ENCODE data around the gene CD27. TPM values are rescaled to one million over a fixed set of nuclear protein-coding genes. Genes with fewer than 3 reads are reported as not detected.
"Not testable (repeated sequence)": the region's sequence is repeated elsewhere in the genome, so short reads cannot be mapped to it uniquely, and the experiment has no call there.

Gene CD27
- total RNA-seq, 2 experiments from 2014 or later = 112 to 131 TPM

DNA sequence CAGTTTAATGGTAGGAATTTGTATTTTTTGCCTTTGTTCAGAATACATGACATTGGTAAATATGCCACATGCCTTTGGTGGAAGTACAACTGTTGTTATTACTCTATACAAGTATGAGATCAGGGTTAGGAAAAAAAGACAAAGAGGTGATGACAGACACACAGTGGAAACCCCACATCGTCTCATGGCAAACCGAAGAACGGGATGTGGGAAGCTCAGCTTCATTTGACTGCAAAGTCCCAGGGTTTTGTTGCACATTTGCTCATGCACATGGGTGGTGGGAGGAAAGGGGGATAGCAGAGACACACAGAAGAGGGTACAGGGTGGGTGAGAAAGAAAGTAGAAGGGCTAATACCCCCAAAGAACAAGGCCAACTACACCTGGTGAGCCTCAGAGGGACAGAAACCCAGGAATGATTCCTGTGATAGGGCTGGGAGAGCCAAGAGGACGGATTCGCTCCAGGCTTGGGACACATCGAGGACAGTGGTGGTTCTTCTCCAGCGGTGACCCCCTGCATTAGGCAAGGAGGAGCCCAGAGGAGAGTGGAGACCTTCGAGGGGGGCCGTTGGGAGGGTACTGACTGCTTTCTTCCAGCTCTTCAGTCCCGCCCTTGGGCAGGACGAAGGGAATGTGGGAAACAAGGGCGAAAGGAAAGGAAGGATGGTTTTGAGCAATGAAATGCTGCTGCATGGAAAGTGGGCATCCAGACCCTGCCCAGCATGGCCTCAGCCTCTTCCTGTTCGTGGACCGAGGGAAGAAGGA is 17.7 kb downstream of the CD27 start:
- peaks cover 93% of the 10 kb centered on the region for H3K4me1 Mint-ChIP-seq (ENCODE audit: low read depth)
- H3K4me3 Mint-ChIP-seq = peak overlapping the region; percentile 71
- ChIA-PET POLR2A (interaction anchor here (0.7 to 8.0 kb wide), 14 partner anchors 8 to 126 kb away, joined by 3 to 103 read pairs (median 20); partner anchors contain the start of genes CD27, GAPDH, MRPL51 and TAPBPL), CTCF (interaction anchor here (0.6 to 10.9 kb wide), 12 partner anchors 9 to 183 kb away, joined by 3 to 288 read pairs (median 10); partner anchors contain the start of genes CD27, TAPBPL and VAMP1)
- no peaks in the 10 kb centered on the region for H3K9me3 Mint-ChIP-seq (ENCODE audit: insufficient read depth)
- peak overlapping the region; percentile 99 for H3K27ac Mint-ChIP-seq
- no peaks in the 10 kb centered on the region for H3K27me3 Mint-ChIP-seq (ENCODE audit: low read depth)
- DNase-seq = peak; percentile 62
- peak; percentile 36 for ATAC-seq
- H3K36me3 Mint-ChIP-seq (ENCODE audit: low read depth) = peaks cover 92% of the 10 kb centered on the region

DNA sequence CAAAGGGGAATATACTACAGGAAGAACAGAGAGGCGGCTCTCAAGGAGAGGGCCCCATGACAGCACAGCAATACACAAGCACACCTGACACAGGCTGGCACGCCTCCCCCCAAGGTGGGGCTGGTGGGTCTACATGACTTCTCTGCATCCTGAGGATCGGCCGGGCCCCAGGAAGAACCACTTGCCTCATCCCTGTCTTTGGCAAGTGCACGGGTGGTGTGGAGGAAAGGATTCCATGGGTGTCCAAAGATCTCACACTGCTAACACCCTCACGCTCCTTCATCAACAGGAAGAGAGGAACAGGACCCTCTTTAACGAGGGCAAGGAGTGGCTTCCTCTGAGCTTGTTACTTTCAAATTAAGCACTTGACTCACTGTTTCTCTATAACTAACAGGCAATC is 18.5 kb downstream of the CD27 start:
- peak; percentile 5 for ATAC-seq
- peaks cover 92% of the 10 kb centered on the region for H3K36me3 Mint-ChIP-seq (ENCODE audit: low read depth)
- H3K27ac Mint-ChIP-seq = peak overlapping the region; percentile 99
- no peaks in the 10 kb centered on the region for H3K27me3 Mint-ChIP-seq (ENCODE audit: low read depth)
- H3K4me3 Mint-ChIP-seq = peak overlapping the region; percentile 71
- H3K9me3 Mint-ChIP-seq (ENCODE audit: insufficient read depth) = no peaks in the 10 kb centered on the region
- CTCF ChIA-PET = interaction anchor here (0.6 to 10.9 kb wide), 14 partner anchors 9 to 140 kb away, joined by 3 to 288 read pairs (median 8); partner anchors contain the start of genes CD27, MRPL51 and TAPBPL
- POLR2A ChIA-PET = interaction anchor here (0.7 to 8.0 kb wide), 10 partner anchors 11 to 126 kb away, joined by 3 to 103 read pairs (median 20); partner anchors contain the start of genes CD27, MRPL51 and TAPBPL
- H3K4me1 Mint-ChIP-seq (ENCODE audit: low read depth) = peaks cover 94% of the 10 kb centered on the region
- peak; percentile 44 for DNase-seq

DNA sequence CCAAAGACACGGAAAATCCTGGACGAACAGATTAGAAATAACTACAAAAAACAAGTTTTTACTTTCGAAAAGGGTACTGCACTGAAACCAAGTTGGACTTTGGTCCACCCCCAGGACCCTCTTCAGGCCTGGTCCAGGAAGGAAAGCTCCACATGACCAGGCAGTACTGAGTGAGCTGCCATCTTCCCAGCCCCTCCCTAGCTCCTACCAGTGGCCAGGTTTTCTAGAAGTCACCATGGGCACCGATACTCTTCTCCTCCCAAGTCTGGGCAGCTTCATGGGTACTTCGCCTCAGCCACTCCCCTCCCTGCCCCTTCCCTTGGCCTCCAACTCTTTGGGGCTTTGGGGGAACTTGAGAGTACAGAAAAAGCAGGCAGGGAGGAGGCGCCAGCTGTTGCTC is 19.1 kb downstream of the CD27 start:
- Mint-ChIP-seq H3K4me1 (ENCODE audit: low read depth) (peaks cover 94% of the 10 kb centered on the region), H3K36me3 (ENCODE audit: low read depth) (peaks cover 92% of the 10 kb centered on the region), H3K4me3 (peak overlapping the region; percentile 71), H3K9me3 (ENCODE audit: insufficient read depth) (no peaks in the 10 kb centered on the region), H3K27ac (peak overlapping the region; percentile 99), H3K27me3 (ENCODE audit: low read depth) (no peaks in the 10 kb centered on the region)
- POLR2A ChIA-PET = interaction anchor here (0.7 to 8.0 kb wide), 8 partner anchors 12 to 127 kb away, joined by 3 to 103 read pairs (median 34); partner anchors contain the start of genes CD27, MRPL51 and TAPBPL
- CTCF ChIA-PET = interaction anchor here (0.8 to 10.9 kb wide), 15 partner anchors 9 to 141 kb away, joined by 3 to 288 read pairs (median 10); partner anchors contain the start of genes CD27, MRPL51 and TAPBPL
- no peak for ATAC-seq
- DNase-seq = no peak

DNA sequence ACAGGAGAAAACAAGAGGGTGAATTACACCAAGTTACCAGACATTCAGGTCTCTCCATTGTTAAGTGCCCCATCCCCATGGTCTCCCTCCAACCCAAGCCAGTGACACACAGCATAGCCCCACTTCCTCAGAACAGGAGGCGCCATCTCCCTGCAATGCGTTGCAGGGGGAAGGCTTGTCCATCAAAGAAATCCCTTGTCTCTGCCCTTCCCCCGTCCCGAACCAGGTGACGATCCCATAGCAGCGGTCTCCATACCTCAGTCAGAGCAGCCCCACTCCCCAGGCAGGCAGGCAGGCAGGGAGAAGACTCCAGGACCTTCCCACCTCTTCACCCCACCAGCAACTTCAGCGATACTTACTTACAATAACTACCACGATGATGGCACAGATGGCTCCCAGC is 19.8 kb downstream of the CD27 start:
- Mint-ChIP-seq H3K36me3 (ENCODE audit: low read depth) (peaks cover 93% of the 10 kb centered on the region), H3K4me3 (peak overlapping the region; percentile 49), H3K27ac (peak overlapping the region; percentile 99), H3K9me3 (ENCODE audit: insufficient read depth) (no peaks in the 10 kb centered on the region), H3K4me1 (ENCODE audit: low read depth) (peaks cover 95% of the 10 kb centered on the region), H3K27me3 (ENCODE audit: low read depth) (no peaks in the 10 kb centered on the region)
- ChIA-PET POLR2A (interaction anchor here (0.7 to 8.0 kb wide), 10 partner anchors 8 to 129 kb away, joined by 3 to 91 read pairs (median 8); partner anchors contain the start of genes CD27, GAPDH and TAPBPL), CTCF (interaction anchor here (0.8 to 10.9 kb wide), 14 partner anchors 13 to 142 kb away, joined by 3 to 288 read pairs (median 15); partner anchors contain the start of genes CD27 and TAPBPL)
- DNase-seq (no peak), ATAC-seq (no peak)

DNA sequence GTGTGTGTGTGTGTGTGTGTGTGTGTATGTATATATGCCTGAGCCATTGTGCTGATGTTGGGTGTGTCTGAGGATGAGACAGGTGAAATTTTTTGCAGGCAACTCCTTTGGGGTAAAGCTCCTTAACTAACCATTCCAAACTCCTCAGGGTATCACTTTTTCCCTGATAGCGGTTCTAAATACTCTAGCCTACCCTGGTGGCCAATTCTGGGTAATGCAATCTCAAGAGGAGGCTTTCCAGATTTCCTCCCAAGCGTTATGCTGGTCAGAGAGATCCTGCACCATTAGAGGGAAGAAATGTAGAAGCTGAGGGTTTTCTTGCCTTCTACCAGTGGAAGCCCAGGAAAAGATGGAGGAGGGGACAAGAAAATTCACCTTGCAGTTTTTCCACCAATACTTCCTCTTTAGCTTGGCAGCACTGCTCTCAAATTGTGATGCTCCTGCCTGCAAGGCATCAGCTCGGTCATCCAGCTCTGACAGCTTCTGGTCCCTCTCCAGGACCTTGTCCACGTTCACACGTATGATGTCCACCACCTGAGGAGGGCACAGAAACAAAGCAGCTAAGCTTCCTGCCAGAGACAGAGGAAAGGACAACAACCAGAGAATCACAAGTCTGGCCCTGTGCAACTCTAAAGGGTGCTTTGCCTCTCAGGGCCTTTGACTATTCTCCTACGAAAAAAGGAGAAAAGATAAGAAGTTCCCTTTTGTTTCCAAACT is 20.9 kb downstream of the CD27 start:
- Mint-ChIP-seq H3K27me3 (ENCODE audit: low read depth) (no peaks in the 10 kb centered on the region), H3K27ac (peak overlapping the region; percentile 74), H3K9me3 (ENCODE audit: insufficient read depth) (no peaks in the 10 kb centered on the region), H3K36me3 (ENCODE audit: low read depth) (peaks cover 87% of the 10 kb centered on the region), H3K4me3 (no peak overlapping the region), H3K4me1 (ENCODE audit: low read depth) (peaks cover 88% of the 10 kb centered on the region)
- POLR2A ChIA-PET = interaction anchor here (0.6 to 2.2 kb wide), 14 partner anchors 9 to 1706 kb away, joined by 3 to 38 read pairs (median 5); partner anchors contain the start of genes CD27, GAPDH, MRPL51 and SPSB2
- DNase-seq (peak; percentile 67), ATAC-seq (no peak)
- CTCF ChIA-PET = interaction anchor here (0.7 to 10.9 kb wide), 33 partner anchors 9 to 158 kb away, joined by 3 to 288 read pairs (median 6); partner anchors contain the start of genes CD27, MRPL51 and TAPBPL

DNA sequence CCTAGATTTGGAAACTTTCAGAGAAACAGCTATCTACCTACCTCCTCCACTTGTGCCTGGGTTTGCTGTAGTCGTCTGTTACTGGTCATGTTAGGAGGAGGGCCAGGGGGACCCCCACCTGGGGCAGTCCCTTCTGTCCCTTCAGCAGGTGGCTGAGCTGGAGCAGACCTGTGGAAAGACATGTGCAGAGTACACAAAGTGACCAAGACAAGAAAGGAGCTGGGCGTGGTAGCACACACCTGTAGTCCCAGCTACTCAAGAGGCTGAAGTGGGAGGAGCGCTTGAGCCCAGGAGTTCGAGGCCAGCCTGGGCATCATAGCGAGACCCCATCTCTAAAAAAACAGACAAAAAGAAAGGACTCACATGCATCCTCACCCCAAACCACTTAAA is 21.4 kb downstream of the CD27 start:
- no peak overlapping the region for H3K4me3 Mint-ChIP-seq
- POLR2A ChIA-PET = interaction anchor here (0.6 to 2.2 kb wide), 10 partner anchors 11 to 1707 kb away, joined by 3 to 38 read pairs (median 6); partner anchors contain the start of genes CD27, GAPDH, MRPL51 and SPSB2
- no peak for ATAC-seq

DNA sequence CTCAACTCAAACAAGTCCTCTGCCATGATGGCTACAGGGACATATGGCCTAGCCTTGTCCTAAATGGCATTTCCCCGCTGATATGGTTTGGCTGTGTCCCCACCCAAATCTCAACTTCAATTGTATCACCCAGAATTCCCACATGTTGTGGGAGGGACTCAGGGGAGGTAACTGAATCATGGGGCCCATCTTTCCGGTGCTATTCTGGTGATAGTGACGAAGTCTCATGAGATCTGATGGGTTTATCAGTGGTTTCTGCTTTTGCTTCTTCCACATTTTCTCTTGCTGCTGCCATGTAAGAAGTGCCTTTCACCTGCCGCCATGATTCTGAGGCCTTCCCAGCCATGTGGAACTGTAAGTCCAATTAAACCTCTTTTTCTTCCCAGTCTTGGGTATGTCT is 22.0 kb downstream of the CD27 start:
- H3K4me1 Mint-ChIP-seq (ENCODE audit: low read depth) = peaks cover 85% of the 10 kb centered on the region
- peak overlapping the region; percentile 36 for H3K27ac Mint-ChIP-seq
- not testable (repeated sequence) for H3K9me3 Mint-ChIP-seq (ENCODE audit: insufficient read depth); ATAC-seq; H3K27me3 Mint-ChIP-seq (ENCODE audit: low read depth); DNase-seq
- peak overlapping the region; percentile 19 for H3K4me3 Mint-ChIP-seq
- peaks cover 76% of the 10 kb centered on the region for H3K36me3 Mint-ChIP-seq (ENCODE audit: low read depth)
- ChIA-PET POLR2A (interaction anchor here (1.2 to 2.2 kb wide), 6 partner anchors 12 to 131 kb away, joined by 5 to 38 read pairs (median 8); partner anchors contain the start of genes CD27, GAPDH and MRPL51), CTCF (interaction anchor here (1.2 to 10.9 kb wide), 10 partner anchors 22 to 130 kb away, joined by 5 to 288 read pairs (median 23); partner anchors contain the start of genes CD27 and MRPL51)

More for the DNA sequence above, 21.4 kb downstream of the CD27 start:
- CTCF ChIA-PET = interaction anchor here (0.7 to 10.9 kb wide), 28 partner anchors 14 to 158 kb away, joined by 3 to 288 read pairs (median 7); partner anchors contain the start of genes CD27, MRPL51 and TAPBPL
- H3K27me3 Mint-ChIP-seq (ENCODE audit: low read depth) = no peaks in the 10 kb centered on the region
- DNase-seq = no peak
- peak overlapping the region; percentile 36 for H3K27ac Mint-ChIP-seq
- peaks cover 85% of the 10 kb centered on the region for H3K4me1 Mint-ChIP-seq (ENCODE audit: low read depth)
- no peaks in the 10 kb centered on the region for H3K9me3 Mint-ChIP-seq (ENCODE audit: insufficient read depth)
- peaks cover 81% of the 10 kb centered on the region for H3K36me3 Mint-ChIP-seq (ENCODE audit: low read depth)

DNA sequence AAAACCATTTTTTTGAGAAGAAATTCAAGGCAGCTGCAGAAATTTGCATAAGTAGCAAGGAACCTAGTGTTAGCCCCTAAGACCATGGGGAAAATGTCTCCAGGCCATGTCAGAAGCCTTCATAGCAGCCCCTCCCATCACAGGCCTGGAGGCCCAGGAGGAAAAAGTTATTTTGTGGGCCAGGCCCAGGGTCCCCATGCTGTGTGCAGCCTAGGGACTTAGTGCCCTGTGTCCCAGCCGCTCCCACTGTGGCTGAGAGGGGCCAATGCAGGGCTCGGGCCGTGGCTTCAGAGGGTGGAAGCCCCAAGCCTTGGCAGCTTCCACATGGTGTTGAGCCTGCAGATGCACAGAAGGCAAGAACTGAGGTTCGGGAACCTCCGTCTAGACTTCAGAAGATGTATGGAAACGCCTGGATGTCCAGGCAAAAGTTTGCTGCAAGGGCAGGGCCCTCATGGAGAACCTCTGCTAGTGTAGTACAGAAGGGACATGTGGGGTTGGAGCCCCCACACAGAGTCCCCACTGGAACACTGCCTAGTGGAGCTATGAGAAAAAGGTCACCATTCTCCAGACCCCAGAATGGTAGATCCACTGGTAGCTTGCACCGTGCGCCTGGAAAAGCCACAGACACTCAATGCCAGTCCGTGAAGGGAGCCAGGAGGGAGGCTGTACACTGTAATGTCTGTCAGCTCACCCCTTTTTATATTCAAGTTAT is 23.0 kb downstream of the CD27 start:
- POLR2A ChIA-PET = interaction anchor here (0.7 to 4.2 kb wide), 4 partner anchors 9 to 40 kb away, joined by 3 to 22 read pairs (median 6); no protein-coding TSS in a partner anchor
- Mint-ChIP-seq H3K36me3 (ENCODE audit: low read depth) (peaks cover 66% of the 10 kb centered on the region), H3K4me1 (ENCODE audit: low read depth) (peaks cover 82% of the 10 kb centered on the region), H3K4me3 (peak overlapping the region; percentile 93), H3K27ac (peak overlapping the region; percentile 93)
- CTCF ChIA-PET = interaction anchor here (4.0 to 4.7 kb wide), 2 partner anchors 15 to 43 kb away, joined by 15 to 36 read pairs; no protein-coding TSS in a partner anchor
- not testable (repeated sequence) for ATAC-seq; DNase-seq; H3K9me3 Mint-ChIP-seq (ENCODE audit: insufficient read depth); H3K27me3 Mint-ChIP-seq (ENCODE audit: low read depth)

DNA sequence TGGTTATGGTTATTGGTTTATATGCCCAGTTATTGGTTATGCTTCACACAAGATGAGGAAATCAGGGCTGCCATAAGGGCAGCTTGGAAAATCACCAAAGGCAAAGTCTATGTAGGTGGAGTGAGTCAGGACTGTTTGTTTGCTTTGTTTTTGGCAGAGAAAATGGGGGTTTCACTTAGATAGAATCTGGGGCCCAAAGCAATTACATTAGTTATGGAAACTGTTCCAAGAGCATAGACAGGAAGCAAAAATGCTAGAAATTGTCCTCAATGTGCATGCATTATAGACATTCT is 23.5 kb downstream of the CD27 start:
- ChIA-PET CTCF (interaction anchor here (4.0 to 4.7 kb wide), 3 partner anchors 15 to 69 kb away, joined by 15 to 40 read pairs (median 36); no protein-coding TSS in a partner anchor), POLR2A (interaction anchor here (0.7 to 4.8 kb wide), 6 partner anchors 11 to 69 kb away, joined by 3 to 61 read pairs (median 26); partner anchors contain the start of genes CD27, GAPDH and TAPBPL)
- Mint-ChIP-seq H3K36me3 (ENCODE audit: low read depth) (peaks cover 61% of the 10 kb centered on the region), H3K4me3 (peak overlapping the region; percentile 93), H3K9me3 (ENCODE audit: insufficient read depth) (no peaks in the 10 kb centered on the region), H3K27ac (peak overlapping the region; percentile 93), H3K4me1 (ENCODE audit: low read depth) (peaks cover 77% of the 10 kb centered on the region), H3K27me3 (ENCODE audit: low read depth) (no peaks in the 10 kb centered on the region)
- ATAC-seq (no peak), DNase-seq (no peak)

DNA sequence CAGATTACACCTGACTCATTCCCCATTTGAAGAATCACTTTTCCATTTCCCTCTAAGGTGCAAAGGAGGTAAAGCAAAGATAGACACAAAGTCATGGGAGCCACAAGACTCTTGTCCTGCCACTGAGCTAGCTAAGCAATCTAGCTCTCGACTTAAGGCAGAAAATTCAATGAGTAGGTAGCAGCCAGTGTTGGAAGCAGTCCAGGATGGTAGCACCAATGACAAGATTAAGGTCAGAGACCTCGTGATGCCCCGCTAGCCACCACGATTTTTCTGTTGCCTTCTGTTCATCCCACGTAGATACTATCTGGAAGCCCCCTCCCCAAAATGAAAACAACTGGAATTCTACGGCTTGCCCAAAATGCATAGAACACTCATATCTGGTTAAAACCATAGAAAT is 24.3 kb downstream of the CD27 start:
- ATAC-seq (no peak), DNase-seq (no peak)
- Mint-ChIP-seq H3K27me3 (ENCODE audit: low read depth) (no peaks in the 10 kb centered on the region), H3K4me1 (ENCODE audit: low read depth) (peaks cover 68% of the 10 kb centered on the region), H3K9me3 (ENCODE audit: insufficient read depth) (no peaks in the 10 kb centered on the region), H3K4me3 (peak overlapping the region; percentile 93), H3K36me3 (ENCODE audit: low read depth) (peaks cover 53% of the 10 kb centered on the region), H3K27ac (peak overlapping the region; percentile 93)
- CTCF ChIA-PET = interaction anchor here (0.6 to 4.7 kb wide), 7 partner anchors 12 to 143 kb away, joined by 3 to 40 read pairs (median 15); no protein-coding TSS in a partner anchor
- POLR2A ChIA-PET = interaction anchor here (2.4 to 4.8 kb wide), 8 partner anchors 8 to 68 kb away, joined by 9 to 61 read pairs (median 26); partner anchors contain the start of genes CD27, GAPDH and TAPBPL

All from activated CD8-positive, alpha-beta T cell treated with anti-CD3 and anti-CD28 coated beads, Interleukin-2, amount 10 ng/mL, durations not matched to agents 7 days and 5 days (primary cell).